ENCODE measurements around the gene UBE2S. TPM values are rescaled to one million over a fixed set of nuclear protein-coding genes. Genes with fewer than 3 reads are reported as not detected.

UBE2S gene
- total RNA-seq, 3 donors from 2014 or later (not counting 1 experiment from before 2014, with no cell fraction given): 60.2 to 107 (median 63.9) TPM

DNA sequence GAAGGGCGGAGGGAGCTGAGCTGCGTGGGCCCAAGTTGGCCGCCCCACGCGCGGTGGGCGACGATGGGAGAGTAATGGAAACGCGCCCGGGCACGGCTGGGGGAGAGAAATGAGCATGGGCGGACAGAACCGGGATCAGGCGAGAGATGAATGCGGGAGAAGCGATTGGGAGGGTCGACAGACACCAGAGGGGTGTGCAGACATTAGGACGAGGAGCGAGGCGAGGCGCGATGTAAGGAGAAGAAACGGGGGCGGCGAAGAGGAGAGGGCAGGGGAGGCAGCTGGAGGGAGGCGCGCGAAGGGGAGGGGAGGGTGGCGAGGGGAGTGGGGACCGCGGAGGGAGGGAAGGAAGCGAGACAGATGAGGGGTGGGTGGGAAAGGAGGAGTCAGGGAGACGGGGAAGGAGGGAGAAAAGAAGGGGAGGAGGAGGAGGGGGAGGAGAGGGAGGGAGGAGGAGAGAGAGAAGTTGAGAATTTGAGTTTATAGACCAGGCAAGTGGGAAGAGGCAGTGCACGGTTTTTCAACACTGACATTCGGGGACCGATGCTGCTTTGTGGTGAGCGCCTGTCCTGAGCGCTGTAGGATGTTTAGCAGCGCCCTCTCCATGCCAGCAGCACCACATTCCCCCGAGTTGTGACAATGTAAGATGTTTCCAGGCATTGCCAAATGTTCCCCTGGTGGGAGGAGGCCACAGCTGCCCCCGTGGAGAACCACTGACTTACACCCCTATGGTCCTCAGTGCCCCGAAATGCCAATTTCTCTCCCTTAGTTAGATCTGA lies 35.6 kb upstream of the UBE2S start, which contains the start of gene SHISA7:
Gene SHISA7, minus strand, starts transcription at position 256 of the 779 bp plus-strand sequence. CDS start 437 bp downstream, outside the sequence.
- Histone ChIP-seq H3K4me1 (ENCODE audit: control insufficient read depth, insufficient read depth, low read length) (peaks cover 22% of the 10 kb centered on the region), H3K9me3 (ENCODE audit: control insufficient read depth, insufficient read depth, low read length) (no peaks in the 10 kb centered on the region), H3K27me3 (ENCODE audit: control insufficient read depth, insufficient read depth, low read length) (peaks cover 42% of the 10 kb centered on the region), H3K27ac (ENCODE audit: low read length) (no peak within 1 kb of the TSS), H3K4me3 (ENCODE audit: low read length) (no peak within 1 kb of the TSS), H3K36me3 (ENCODE audit: control insufficient read depth, insufficient read depth, low read length) (no peaks in the 10 kb centered on the region)
- intact Hi-C loops (cut with micrococcal nuclease): no loop called here
- peaks cover 51 to 52% of the 10 kb centered on the region in 2 donors for H3K27me3 Mint-ChIP-seq (ENCODE audit: low read depth in 2 of 2)
- WGBS (ENCODE audit: insufficient coverage): 3% methylated on average over 43 of the region's 43 CpGs
- DNase-seq: no peak
- peaks cover 8% of the 10 kb centered on the region for H3K36me3 Mint-ChIP-seq
- H3K27ac Mint-ChIP-seq: no peak within 1 kb of the TSS
- H3K4me1 Mint-ChIP-seq: peaks cover 11 to 25% of the 10 kb centered on the region in 2 donors
- ATAC-seq: no peak
- TF ChIP-seq CTCF (IDR thresholded peaks at IDR 0.05): no peak
- no peak within 1 kb of the TSS for H3K4me3 Mint-ChIP-seq
- H3K9me3 Mint-ChIP-seq: no peaks in the 10 kb centered on the region

- DNase-seq (peak in 1 of 2 donors; percentile 48), ATAC-seq (peak in 2 of 3 donors; percentile 17 to 40)
- Mint-ChIP-seq H3K4me1 (peaks cover 11 to 25% of the 10 kb centered on the region in 2 donors), H3K27me3 (ENCODE audit: low read depth in 2 of 2) (peaks cover 52 to 53% of the 10 kb centered on the region in 2 donors), H3K36me3 (peaks cover 8% of the 10 kb centered on the region), H3K27ac (no peak overlapping the region), H3K4me3 (no peak overlapping the region), H3K9me3 (no peaks in the 10 kb centered on the region)
- Histone ChIP-seq H3K4me3 (ENCODE audit: low read length) (no peak overlapping the region), H3K9me3 (ENCODE audit: control insufficient read depth, insufficient read depth, low read length) (no peaks in the 10 kb centered on the region), H3K27ac (ENCODE audit: low read length) (no peak overlapping the region), H3K36me3 (ENCODE audit: control insufficient read depth, insufficient read depth, low read length) (no peaks in the 10 kb centered on the region), H3K27me3 (ENCODE audit: control insufficient read depth, insufficient read depth, low read length) (peaks cover 44% of the 10 kb centered on the region), H3K4me1 (ENCODE audit: control insufficient read depth, insufficient read depth, low read length) (peaks cover 22% of the 10 kb centered on the region)
- TF ChIP-seq CTCF (IDR thresholded peaks at IDR 0.05): no peak
- WGBS (ENCODE audit: insufficient coverage): 2% methylated on average over 70 of the region's 72 CpGs
- intact Hi-C loops (cut with micrococcal nuclease): no loop called here
Measured at GRCh38 chr19:55442372-55442961, 34.9 kb upstream of the UBE2S start.

DNA sequence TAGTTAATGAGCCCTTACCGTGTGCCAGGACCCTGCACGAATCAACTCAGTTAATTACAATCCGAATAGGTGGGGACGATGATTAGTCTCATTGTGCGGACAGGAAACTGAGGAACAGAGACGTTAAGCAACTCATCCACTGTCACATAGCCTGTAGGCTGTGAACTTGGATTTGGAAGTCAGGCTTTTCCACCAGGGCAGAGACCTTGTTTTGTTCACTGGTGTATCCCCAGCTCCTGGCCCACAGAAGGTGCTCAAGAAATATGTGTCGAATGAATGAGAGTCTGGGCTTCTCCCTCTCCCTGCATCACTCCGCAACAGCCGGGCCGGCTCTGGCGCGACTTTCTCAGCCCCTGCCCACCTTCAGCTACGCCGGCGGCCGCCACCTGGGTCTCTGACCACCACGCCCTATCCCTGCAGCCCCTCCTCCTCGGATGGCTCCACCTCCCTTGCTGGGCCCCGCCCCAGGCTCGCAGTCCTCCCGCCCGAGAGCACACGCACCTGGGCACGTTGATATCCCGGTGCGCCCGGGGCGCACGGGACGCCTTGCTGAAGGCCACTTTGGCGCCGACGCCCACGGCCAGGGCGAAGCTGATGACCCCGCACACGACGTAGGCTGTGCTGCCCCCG lies 34.2 kb upstream of the UBE2S start:
- WGBS (ENCODE audit: insufficient coverage): 4% methylated on average over 39 of the region's 39 CpGs
- no peaks in the 10 kb centered on the region for H3K9me3 Mint-ChIP-seq
- Histone ChIP-seq H3K4me1 (ENCODE audit: control insufficient read depth, insufficient read depth, low read length) (peaks cover 22% of the 10 kb centered on the region), H3K27me3 (ENCODE audit: control insufficient read depth, insufficient read depth, low read length) (peaks cover 48% of the 10 kb centered on the region), H3K9me3 (ENCODE audit: control insufficient read depth, insufficient read depth, low read length) (no peaks in the 10 kb centered on the region), H3K27ac (ENCODE audit: low read length) (no peak overlapping the region), H3K4me3 (ENCODE audit: low read length) (no peak overlapping the region), H3K36me3 (ENCODE audit: control insufficient read depth, insufficient read depth, low read length) (no peaks in the 10 kb centered on the region)
- peaks cover 11 to 31% of the 10 kb centered on the region in 2 donors for H3K4me1 Mint-ChIP-seq
- H3K36me3 Mint-ChIP-seq: peaks cover 8% of the 10 kb centered on the region
- H3K27ac Mint-ChIP-seq: no peak overlapping the region
- no peak for TF ChIP-seq CTCF (IDR thresholded peaks at IDR 0.05)
- no peak for DNase-seq
- ATAC-seq: no peak
- H3K4me3 Mint-ChIP-seq: peak overlapping the region; percentile 72
- H3K27me3 Mint-ChIP-seq (ENCODE audit: low read depth in 2 of 2): peaks cover 59 to 60% of the 10 kb centered on the region in 2 donors
- intact Hi-C loops (cut with micrococcal nuclease): no loop called here

All from natural killer cell (primary cell).